Heart left ventricle (tissue), 16 donors: ENCODE measurements around the gene KRT6A. TPM values are rescaled to one million over a fixed set of nuclear protein-coding genes. Genes with fewer than 3 reads are reported as not detected.

Source experiments
- ATAC-seq, 4 donors: fragments of 200-7000 bp; cut with Tn5 transposase; one replicate each; pipeline ENCODE4 v1.9.1; 2020 to 2022; ENCODE audit warnings: moderate library complexity in 4 of 4, mild to moderate bottlenecking in 3 of 4, moderate number of reproducible peaks in 1 of 4
- DNase-seq, 5 donors: peaks; one replicate each; pipeline ENCODE4 v3.0.0-alpha.2; 2020
- H3K27ac ChIP-seq, 12 donors: fragments of 200-600 bp; sonication (generic) in 4 of 12; one replicate each; pipeline versions ENCODE4 v1.5.0 to v1.8.0; 2016 to 2022; ENCODE audit warnings: mild to moderate bottlenecking in 2 of 12
- H3K27me3 ChIP-seq, 9 donors: fragments of 200-600 bp; sonication (generic) in 2 of 9; one replicate each; pipeline versions ENCODE4 v1.5.1 to v1.8.0; 2016 to 2022; ENCODE audit warnings: mild to moderate bottlenecking in 3 of 9
- H3K36me3 ChIP-seq, 9 donors: fragments of 200-600 bp; sonication (generic) in 2 of 9; one replicate each; pipeline versions ENCODE4 v1.5.0 to v1.8.0; 2018 to 2022; ENCODE audit warnings: mild to moderate bottlenecking in 2 of 9
- H3K4me1 ChIP-seq, 12 donors: fragments of 200-600 bp; sonication (generic) in 4 of 12; one replicate each; pipeline versions ENCODE4 v1.5.0 to v1.8.0; 2016 to 2022; ENCODE audit warnings: mild to moderate bottlenecking in 3 of 12
- H3K4me3 ChIP-seq, 12 donors: fragments of 200-600 bp; sonication (generic) in 4 of 12; one replicate each; pipeline versions ENCODE4 v1.5.0 to v1.8.0; 2017 to 2022; ENCODE audit warnings: mild to moderate bottlenecking in 9 of 12, moderate library complexity in 4 of 12
- H3K9me3 ChIP-seq, 12 donors: fragments of 200-600 bp; sonication (generic) in 4 of 12; one replicate each; pipeline versions ENCODE4 v1.5.0 to v1.8.0; 2016 to 2022; ENCODE audit warnings: mild to moderate bottlenecking in 1 of 12
- POLR2A ChIP-seq, 2 donors: fragments of 450-650 bp; IDR thresholded peaks; one replicate each; pipeline ENCODE4 v1.6.1; 2017; ENCODE audit warnings: antibody characterized with exemption in 2 of 2, mild to moderate bottlenecking in 2 of 2, moderate library complexity in 2 of 2
- WGBS, 4 donors: extraction: QIAGEN DNeasy Blood & Tissue Kit in 2 of 4; methylation state at CpG; one replicate each; pipeline versions ENCODE4 v1.1.5 to v1.1.7; 2013 to 2018; 5-methylcytosine and 5-hydroxymethylcytosine counted together
- intact Hi-C, 10 donors: fragments of 100-400 bp; cut with DNase I; formaldehyde crosslinking; loops; one replicate each; pipeline versions ENCODE4 v1.11.1 to v1.14.2; 2022
- long read RNA-seq, 3 donors: library from polyadenylated mRNA; unstranded; transcript quantifications; one replicate each; pipeline ENCODE4 v2.0.0, GENCODE V29; 2020 to 2021
- polyA plus RNA-seq, 2 donors: library from polyadenylated mRNA; stranded (reverse); fragments of 200-250 nt; gene quantifications; one replicate each; pipeline ENCODE4 v1.2.3, GENCODE V29; 2013
- total RNA-seq, 9 donors: library from RNA; depleted of rRNA in 2 of 9; stranded (reverse); fragments of >200 nt in 2 of 9; fragmentation: NEBNext Ultra II Directional in 3 of 9; extraction: Animal tissue kit (Norgen Biotek cat#: 25700) in 3 of 9; gene quantifications; one replicate each; pipeline versions ENCODE4 v1.1.0 to v1.2.4, GENCODE V29; 2016 to 2023
- TF ChIP-seq, protein P1 (sequence below), 12 donors: fragments of 200-600 bp; sonication (generic) in 4 of 12; IDR thresholded peaks; one replicate each; pipeline versions ENCODE4 v1.5.0 to v1.8.0; 2018 to 2022; ENCODE audit warnings: antibody characterized with exemption in 12 of 12, mild to moderate bottlenecking in 5 of 12
- donor health status: ischemic (EF 13 %, LVEDD 7.1; RV severe dilation, severe dysfunction).
- donor health status: healthy with polysubstance abuse.
- donor health status: DM: no; HTN: yes; CAD: no.
- donor health status: DM: no; HTN: no; CAD: no.
- donor health status: ischemic (EF 25% LVEDD 6.9; RV normal size, moderate dysfunction).
- donor health status: ischemic (EF 25% LVEDD 5.7; RV mildly dilated, moderate dysfunction).
- donor health status: healthy.
- donor health status: DM: yes; HTN: yes; CAD: no.
- donor health status: ischemic (EF 35%, LVEDD 5.7; RV mildly dilated, moderate dysfunction).
- donor health status: nonischemic (EF 11% LVEDD 7.7; RV severe dilation, severe dysfunction).
- donor health status: DM: yes; HTN: yes; CAD: no.
- donor health status: PGD.
- donor health status: ischemic (EF 29% LVEDD 5.4; RV normal size, mild dysfunction).
- donor health status: nonischemic (EF 23%, LVEDD 6.1; RV moderate dilation, normal function).

Gene KRT6A
- total RNA-seq, result under 1 TPM in 1 of 9 donors, not detected in 8; 0.11 TPM
- polyA plus RNA-seq, result under 1 TPM in 1 of 2 donors, not detected in 1; 0.03 TPM
- long read RNA-seq, donor 1, result 0 reads
- long read RNA-seq, donor 2, result 0 reads
- long read RNA-seq, donor 3, result 0 reads

- WGBS, 4 donors, result 86 to 93% (median 89%) methylated on average over 2 of the region's 2 CpGs
- DNase-seq, result no peak
Observed at GRCh38 chr12:52493172-52493571, at the start of gene KRT6A. Gene KRT6A (minus strand): TSS chr12:52493257. CDS start chr12:52493188, 69 bp downstream.

DNA sequence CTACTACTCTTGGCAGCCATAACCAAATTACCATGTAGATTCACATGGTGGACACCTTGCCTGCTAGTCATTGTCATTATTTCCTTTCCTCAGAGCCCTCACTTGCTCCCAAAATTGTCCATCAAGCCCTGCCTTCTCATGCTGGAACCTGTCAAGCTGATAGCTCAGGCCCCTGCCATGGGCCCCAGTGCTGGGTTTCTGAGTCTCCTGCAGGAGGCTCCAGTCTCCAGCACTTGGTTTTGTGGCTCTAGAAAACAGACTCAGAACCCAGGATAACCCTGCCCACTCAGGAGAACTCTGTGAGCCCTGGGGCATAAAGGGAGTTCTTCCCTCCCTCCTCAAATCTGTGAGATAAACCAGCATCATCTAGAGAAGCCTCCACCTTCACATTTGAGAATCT lies 49.1 kb upstream of the KRT6A start:
- DNase-seq (no peak), ATAC-seq (no peak)
- no peaks in the 10 kb centered on the region for H3K36me3 ChIP-seq
- no peak overlapping the region for H3K4me3 ChIP-seq
- TF ChIP-seq POLR2A (IDR thresholded peaks at IDR 0.05), result no peak
- H3K27me3 ChIP-seq, result peaks cover 0 to 10% (median 0%) of the 10 kb centered on the region in 9 donors
- H3K4me1 ChIP-seq, result peaks cover 0 to 7% (median 0%) of the 10 kb centered on the region in 12 donors
- intact Hi-C loops, result no loop called here
- no peaks in the 10 kb centered on the region for H3K9me3 ChIP-seq
- no peak overlapping the region for H3K27ac ChIP-seq

More at GRCh38 chr12:52493172-52493571, at the start of gene KRT6A:
- intact Hi-C loops, result loop anchor here in 1 of 10 donors (10.0 kb wide), 1 partner anchor 78 kb away; no protein-coding TSS in a partner anchor
- Histone ChIP-seq H3K36me3 (no peaks in the 10 kb centered on the region), H3K9me3 (no peaks in the 10 kb centered on the region), H3K27me3 (peaks cover 0 to 16% (median 3%) of the 10 kb centered on the region in 9 donors), H3K4me3 (no peak within 1 kb of the TSS), H3K27ac (no peak within 1 kb of the TSS), H3K4me1 (peaks cover 0 to 25% (median 5%) of the 10 kb centered on the region in 12 donors)
- TF ChIP-seq POLR2A (IDR thresholded peaks at IDR 0.05), result no peak
- TF ChIP-seq, protein P1, sequence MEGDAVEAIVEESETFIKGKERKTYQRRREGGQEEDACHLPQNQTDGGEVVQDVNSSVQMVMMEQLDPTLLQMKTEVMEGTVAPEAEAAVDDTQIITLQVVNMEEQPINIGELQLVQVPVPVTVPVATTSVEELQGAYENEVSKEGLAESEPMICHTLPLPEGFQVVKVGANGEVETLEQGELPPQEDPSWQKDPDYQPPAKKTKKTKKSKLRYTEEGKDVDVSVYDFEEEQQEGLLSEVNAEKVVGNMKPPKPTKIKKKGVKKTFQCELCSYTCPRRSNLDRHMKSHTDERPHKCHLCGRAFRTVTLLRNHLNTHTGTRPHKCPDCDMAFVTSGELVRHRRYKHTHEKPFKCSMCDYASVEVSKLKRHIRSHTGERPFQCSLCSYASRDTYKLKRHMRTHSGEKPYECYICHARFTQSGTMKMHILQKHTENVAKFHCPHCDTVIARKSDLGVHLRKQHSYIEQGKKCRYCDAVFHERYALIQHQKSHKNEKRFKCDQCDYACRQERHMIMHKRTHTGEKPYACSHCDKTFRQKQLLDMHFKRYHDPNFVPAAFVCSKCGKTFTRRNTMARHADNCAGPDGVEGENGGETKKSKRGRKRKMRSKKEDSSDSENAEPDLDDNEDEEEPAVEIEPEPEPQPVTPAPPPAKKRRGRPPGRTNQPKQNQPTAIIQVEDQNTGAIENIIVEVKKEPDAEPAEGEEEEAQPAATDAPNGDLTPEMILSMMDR (IDR thresholded peaks at IDR 0.05), result no peak
- ATAC-seq, result no peak

DNA sequence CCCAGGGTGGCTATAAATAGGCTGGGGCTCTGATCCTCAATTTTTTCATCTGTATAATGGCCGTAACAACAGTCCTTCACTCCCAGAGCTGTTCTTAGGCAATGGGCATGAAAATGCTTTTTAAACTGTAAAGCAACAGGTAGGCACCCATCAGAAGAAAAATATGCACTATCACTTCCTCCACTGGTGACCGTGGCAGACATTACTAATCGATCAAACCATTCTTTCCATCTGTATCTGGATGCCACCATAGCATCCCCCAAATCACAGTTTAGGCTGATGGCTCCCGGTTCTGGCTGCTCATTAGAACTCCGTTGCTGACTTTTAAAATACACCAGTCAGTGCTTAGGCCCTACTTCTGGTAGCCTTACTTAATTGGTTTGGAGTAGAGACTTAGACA lies 48.7 kb upstream of the KRT6A start:
- H3K4me3 ChIP-seq, result no peak overlapping the region
- intact Hi-C loops, result no loop called here
- TF ChIP-seq POLR2A (IDR thresholded peaks at IDR 0.05), result no peak
- TF ChIP-seq, protein P1 (IDR thresholded peaks at IDR 0.05), result no peak
- peaks cover 0 to 7% (median 0%) of the 10 kb centered on the region in 12 donors for H3K4me1 ChIP-seq
- no peak for ATAC-seq
- 88 to 95% (median 93%) methylated on average over 5 of the region's 5 CpGs for WGBS, 4 donors
- peaks cover 0 to 7% (median 0%) of the 10 kb centered on the region in 9 donors for H3K27me3 ChIP-seq
- H3K27ac ChIP-seq, result no peak overlapping the region
- no peaks in the 10 kb centered on the region for H3K9me3 ChIP-seq
- no peak for DNase-seq
- no peaks in the 10 kb centered on the region for H3K36me3 ChIP-seq

GRCh38 chr12:52540531-52540930 lies 47.5 kb upstream of the KRT6A start:
- no peak overlapping the region for H3K27ac ChIP-seq
- no peaks in the 10 kb centered on the region for H3K36me3 ChIP-seq
- DNase-seq (no peak), ATAC-seq (no peak)
- 87 to 94% (median 93%) methylated on average over 3 to 7 of the region's 7 CpGs for WGBS, 4 donors
- H3K9me3 ChIP-seq, result no peaks in the 10 kb centered on the region
- no peak overlapping the region for H3K4me3 ChIP-seq
- peaks cover 0 to 7% (median 0%) of the 10 kb centered on the region in 12 donors for H3K4me1 ChIP-seq
- H3K27me3 ChIP-seq, result no peaks in the 10 kb centered on the region
- TF ChIP-seq POLR2A (IDR thresholded peaks at IDR 0.05), result no peak
- TF ChIP-seq, protein P1 (IDR thresholded peaks at IDR 0.05), result no peak
- intact Hi-C loops, result no loop called here

DNA sequence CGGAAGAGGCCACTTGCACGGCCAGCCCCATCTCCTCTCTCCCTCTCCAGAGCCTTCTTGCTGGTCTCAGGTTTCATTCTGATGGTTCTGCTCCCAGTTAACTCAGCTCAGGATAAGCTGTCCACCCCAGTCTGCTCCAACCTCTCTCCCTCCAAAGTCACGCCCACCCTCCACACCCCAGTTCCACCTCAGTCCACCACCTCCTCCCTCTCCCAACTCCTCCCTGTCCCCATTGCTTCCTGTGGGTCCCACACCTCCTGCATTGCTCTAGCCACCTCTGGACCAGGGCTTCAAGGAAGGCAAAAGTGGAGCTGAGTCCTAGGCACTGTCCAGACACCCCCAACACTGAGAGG lies 46.7 kb upstream of the KRT6A start:
- 89 to 98% (median 94%) methylated on average over 3 of the region's 3 CpGs for WGBS, 4 donors
- Histone ChIP-seq H3K27me3 (no peaks in the 10 kb centered on the region), H3K27ac (no peak overlapping the region), H3K36me3 (no peaks in the 10 kb centered on the region), H3K4me1 (peaks cover 0 to 7% (median 0%) of the 10 kb centered on the region in 12 donors), H3K4me3 (no peak overlapping the region), H3K9me3 (no peaks in the 10 kb centered on the region)
- intact Hi-C loops, result no loop called here
- no peak for TF ChIP-seq POLR2A (IDR thresholded peaks at IDR 0.05)
- TF ChIP-seq, protein P1 (IDR thresholded peaks at IDR 0.05), result no peak
- DNase-seq (no peak), ATAC-seq (no peak)
